SW480 (cell line): Measurements from ENCODE around the gene CAMK4.

Experiments used
- DNase-seq: peaks from one replicate; pipeline ENCODE4 v3.0.0-alpha.2; 2016; ENCODE audit warnings: low spot score

CAMK4 gene

DNA sequence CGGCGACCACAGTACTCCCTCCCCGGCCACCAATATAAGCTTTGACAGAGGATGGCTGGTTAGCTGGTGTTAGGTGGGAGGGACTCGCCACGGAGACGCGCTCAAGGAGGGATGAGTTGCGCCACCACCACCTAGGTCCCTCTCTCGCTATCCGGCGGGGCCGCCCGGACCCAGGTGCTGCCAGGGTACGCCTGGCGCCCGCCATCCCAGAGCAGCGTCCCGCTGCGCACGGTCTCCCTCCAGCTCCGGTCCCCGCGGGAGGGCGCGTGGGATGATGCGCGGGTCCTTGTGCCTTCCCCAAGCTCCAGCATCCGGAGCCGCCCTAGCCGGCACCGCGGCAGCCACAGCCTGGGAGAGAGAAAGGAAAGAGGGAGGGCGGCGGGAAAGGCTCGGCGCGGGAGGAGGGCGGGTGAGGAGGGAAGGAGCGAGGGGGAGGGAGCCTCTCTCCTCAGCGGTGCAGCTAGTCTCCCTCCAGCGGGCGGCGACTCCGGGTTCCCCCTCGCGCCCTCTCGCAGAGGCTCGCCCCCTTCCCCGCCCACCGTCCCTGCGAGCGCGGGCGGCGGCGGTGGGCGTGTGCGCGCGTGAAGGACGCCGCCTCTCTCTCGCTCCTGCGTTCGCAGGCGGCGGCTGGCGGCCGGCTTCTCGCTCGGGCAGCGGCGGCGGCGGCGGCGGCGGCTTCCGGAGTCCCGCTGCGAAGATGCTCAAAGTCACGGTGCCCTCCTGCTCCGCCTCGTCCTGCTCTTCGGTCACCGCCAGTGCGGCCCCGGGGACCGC is at the start of gene CAMK4:
Gene CAMK4, plus strand, starts transcription at position 598 of the 774 bp plus-strand sequence. Its CDS starts 100 bp downstream, at position 698.
- peak; percentile 69 for DNase-seq

GRCh38 chr5:111183064-111183463 is 41.1 kb upstream of the CAMK4 start:
- no peak for DNase-seq

DNA sequence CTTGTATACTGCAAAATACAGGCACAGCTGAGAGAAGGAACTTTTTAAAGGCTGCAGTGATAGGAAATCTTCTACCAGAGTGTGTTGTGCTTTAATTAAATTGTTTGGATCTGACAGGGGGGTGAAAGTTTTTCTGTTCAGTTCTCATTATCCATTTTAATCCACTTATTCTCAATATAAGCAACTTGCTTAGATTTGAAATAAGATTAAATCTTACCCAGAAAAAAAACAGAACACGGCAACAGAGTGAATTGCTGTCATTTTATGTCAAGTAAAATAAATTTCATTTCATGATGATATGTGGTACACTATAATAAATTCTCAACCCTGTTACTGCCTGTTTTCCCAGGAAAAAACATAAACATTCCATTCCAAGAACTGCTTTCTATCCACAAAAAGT is 37.1 kb upstream of the CAMK4 start:
- no peak for DNase-seq

DNA sequence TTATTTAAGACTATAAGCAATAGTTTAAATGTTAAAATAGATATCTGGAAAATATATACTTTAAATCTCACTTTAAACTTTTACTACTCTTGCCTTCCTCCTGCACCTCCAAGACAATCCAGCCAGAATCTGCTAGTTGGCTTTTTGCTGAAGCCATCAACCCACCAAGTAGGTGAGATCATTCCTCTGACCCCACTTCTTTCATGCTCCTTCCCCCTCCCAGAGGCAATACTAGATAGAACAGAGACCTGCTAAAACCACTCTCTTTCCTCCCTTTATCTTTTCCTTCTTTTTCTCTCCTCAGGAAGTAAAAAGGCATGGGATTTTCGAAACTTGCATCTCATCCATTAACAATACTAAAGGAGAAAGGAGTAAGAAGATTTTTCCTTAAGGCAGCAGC is 30.1 kb upstream of the CAMK4 start:
- no peak for DNase-seq

DNA sequence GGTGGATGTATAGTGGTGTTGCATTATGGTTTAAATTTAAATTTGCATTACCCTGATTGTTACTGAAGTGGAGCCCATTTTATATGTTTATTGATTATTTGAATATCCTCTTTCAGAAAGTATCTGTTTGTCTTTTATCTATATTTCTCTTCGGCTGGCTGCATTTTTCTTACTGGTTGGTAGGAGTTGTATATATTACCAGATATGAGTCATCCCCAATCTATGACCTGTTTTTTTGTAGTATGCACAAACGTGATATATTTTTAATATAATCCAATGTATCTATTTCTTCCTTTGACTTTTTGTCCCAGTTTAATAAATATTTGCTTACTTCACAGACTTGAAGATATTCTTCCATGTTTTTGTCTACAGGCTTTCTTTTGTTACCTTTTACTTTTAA is 29.3 kb upstream of the CAMK4 start:
- DNase-seq, result no peak

DNA sequence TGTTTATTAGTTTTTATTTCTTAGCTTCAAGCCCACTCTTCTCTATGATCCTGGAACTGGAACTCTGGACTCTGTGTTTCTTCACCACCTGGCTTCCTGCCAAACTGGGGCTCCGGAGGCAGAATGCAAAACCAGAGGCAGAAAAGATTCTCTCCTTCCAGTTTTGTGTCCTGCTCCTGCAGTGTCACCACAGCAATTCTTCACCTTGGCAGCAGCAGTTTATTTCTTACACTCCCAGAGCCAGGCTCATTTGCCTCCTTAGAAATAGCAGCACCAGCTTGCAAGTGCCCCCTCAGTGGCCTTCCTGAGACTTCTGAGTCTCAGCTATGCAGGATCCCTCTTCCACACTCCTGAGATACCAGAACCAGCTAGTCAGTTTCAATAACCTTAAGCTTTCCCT is 26.7 kb upstream of the CAMK4 start:
- no peak for DNase-seq

DNA sequence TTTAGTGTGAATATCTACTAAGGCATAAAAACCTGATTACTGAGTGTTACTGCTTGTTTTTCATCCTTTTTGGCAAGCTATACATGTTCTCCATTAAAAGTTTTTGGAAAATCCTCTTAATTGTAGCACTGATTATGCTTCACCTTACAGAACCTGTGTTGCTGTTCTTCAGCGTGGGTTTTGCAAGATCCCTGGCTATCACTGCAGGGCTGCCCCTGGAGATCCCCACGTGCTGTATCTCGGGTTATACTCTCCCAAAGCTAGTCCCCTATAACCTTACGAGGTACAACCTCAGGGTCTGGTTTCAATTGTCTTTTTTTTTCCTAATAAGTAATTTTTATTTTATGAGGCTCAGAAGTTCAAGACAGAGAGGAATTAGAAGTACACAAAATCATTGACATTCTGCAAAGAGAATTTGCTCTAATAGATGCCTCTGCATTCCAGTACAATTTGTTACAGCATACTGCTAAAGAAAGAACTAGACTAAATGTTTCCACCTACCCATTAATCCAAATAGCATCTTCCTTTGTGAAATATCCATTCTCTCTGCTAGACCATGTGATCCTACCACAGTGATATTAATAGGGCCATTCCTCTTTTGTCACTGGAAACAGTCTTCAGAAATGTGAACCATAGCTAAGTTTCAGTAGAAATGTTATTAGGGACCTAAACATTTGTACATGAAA is 25.8 kb upstream of the CAMK4 start:
- no peak for DNase-seq

DNA sequence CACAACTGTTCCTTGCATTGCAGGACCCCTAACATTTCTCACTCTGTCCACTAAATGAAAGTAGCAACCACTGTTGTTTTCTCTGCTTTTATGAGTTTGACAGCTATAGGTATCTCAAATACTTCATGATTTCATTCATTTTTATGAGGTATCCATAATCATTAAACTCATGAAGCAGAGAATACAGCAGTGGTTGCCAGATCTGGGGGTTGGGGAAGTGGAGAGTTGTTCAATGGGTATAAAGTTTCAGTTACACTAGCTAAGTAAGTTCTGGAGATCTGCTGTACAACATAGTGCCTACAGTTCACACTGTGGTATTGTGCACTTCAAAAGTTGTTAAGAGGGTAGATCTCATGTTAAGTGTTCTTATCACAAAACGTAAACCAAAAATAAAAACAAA is 23.4 kb upstream of the CAMK4 start:
- DNase-seq, result no peak

GRCh38 chr5:111201705-111202104 is 22.5 kb upstream of the CAMK4 start:
- no peak for DNase-seq

DNA sequence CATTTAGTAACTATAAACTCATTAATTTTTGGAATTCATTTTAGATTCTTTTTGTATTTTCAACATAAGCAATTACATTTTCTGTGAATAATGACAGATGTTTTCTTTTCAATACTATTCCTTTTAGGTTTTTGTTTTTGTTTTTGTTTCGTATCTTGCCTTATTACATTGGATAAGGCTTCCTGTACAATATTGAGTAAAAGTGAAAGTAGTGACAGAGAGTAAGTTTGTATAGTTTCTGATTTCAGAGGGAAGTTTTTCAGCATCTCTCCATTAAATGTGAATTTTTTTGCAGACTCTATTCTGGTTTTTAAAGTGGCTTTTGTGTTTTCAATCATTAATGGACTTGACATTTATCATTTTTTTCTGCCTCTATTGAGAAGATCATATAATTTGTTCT is 12.8 kb upstream of the CAMK4 start:
- DNase-seq, result no peak

DNA sequence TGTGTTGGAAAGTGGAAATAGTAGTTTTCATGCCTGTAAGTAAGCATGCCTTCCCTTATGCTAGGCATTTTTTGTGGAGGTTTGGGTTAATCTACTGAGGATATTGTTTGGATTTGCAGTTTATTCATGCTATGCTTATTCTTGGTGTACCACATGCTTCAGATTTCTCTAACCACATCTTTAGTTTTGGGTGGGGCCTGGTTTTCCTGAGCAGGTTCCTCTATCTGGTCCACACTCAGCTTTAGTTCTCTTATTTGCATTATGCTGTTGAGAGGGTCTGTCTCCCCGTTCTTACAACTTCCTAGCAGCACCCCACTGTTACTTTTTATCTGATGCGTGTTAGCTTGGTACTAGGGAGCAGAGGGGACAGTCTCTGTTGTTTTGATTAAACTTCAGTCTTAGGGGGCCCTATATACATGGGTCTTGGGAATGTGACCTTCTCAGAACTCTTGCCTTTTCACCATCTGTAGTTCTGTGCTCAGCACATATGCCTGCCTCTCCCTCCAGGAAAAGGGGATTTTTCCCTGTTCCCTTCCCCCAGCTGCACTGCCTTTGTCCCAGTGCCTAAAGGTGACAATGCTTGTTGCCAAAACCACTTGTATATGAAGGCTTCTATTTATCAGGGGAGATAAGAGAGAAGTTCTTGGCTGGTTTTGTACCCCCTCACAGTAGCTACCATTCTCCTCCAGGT is 10.0 kb upstream of the CAMK4 start:
- no peak for DNase-seq

DNA sequence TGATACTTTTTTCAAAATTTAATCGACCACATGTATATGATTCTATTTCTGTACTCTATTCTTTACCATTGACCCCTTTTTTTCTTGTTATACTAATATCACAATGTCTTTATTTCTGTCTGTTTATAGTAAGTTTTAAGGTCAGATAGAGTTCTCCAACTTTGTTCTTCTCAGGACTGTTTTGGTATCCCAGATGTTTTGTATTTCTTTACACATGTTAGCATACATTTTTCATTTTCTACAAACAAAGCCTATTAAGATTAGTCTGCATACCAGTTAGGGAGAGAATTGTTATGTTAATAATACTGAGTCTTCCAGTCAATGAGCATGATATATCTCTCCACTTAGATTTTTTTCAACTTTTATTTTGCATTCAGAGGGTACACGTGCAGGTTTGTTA is 8.2 kb upstream of the CAMK4 start:
- DNase-seq, result no peak

- no peak for DNase-seq
These were observed 3.0 kb upstream of the CAMK4 start for GRCh38 chr5:111221139-111221538.

GRCh38 chr5:111223101-111223786 is 940 bp upstream of the CAMK4 start:
- no peak for DNase-seq

- peak; percentile 11 for DNase-seq
These were observed 569 bp downstream of the CAMK4 start for GRCh38 chr5:111224561-111225345.

DNA sequence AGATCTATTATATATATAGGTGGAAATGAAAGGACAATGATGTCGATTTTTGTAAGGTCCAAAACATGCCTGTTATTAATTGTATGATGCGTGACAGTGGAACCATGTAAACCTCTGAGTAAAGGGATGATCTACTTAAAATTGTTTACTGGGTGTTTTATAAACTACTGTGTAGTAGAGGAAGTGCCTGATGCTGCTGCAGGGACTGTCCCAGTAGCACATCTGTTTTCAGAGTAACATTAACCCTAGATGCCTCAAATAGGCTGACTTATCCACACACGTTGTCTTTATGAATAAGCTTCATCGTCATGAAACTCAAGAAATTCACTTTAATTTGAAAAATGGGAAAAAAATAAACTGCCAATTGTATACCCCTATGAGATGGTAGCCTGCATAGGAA is 1.7 kb downstream of the CAMK4 start:
- DNase-seq, result no peak

DNA sequence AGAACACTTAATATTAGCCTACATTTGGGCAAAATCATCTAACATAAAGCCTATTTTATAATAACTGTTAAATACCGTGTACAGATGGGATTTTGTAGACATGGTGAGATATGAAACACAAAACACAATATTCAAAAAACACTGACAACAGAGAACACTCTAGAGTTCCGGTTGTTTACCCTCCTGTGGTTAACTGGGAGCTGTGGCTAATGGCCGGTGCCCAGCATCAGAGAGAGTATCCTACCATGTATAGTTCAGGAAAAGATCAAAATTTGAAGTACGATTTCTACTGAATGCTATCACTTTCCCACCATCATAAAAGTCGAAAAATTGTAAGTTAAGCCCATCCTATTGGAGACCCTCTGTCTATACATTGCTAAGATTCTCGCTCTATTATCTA is 2.4 kb downstream of the CAMK4 start:
- DNase-seq, result no peak

GRCh38 chr5:111227226-111227782 is 3.1 kb downstream of the CAMK4 start:
- no peak for DNase-seq

- DNase-seq, result peak; percentile 10
These were observed 3.6 kb downstream of the CAMK4 start for GRCh38 chr5:111227801-111228200.

- no peak for DNase-seq
These were observed 4.5 kb downstream of the CAMK4 start for GRCh38 chr5:111228520-111229220.
